Measurements from ENCODE around the gene ACSL5. TPM values are rescaled to one million over a fixed set of nuclear protein-coding genes. Genes with fewer than 3 reads are reported as not detected.
A peak's percentile ranks its signal among the peaks of the same experiment; 100 is the strongest.

The ACSL5 gene, protein sequence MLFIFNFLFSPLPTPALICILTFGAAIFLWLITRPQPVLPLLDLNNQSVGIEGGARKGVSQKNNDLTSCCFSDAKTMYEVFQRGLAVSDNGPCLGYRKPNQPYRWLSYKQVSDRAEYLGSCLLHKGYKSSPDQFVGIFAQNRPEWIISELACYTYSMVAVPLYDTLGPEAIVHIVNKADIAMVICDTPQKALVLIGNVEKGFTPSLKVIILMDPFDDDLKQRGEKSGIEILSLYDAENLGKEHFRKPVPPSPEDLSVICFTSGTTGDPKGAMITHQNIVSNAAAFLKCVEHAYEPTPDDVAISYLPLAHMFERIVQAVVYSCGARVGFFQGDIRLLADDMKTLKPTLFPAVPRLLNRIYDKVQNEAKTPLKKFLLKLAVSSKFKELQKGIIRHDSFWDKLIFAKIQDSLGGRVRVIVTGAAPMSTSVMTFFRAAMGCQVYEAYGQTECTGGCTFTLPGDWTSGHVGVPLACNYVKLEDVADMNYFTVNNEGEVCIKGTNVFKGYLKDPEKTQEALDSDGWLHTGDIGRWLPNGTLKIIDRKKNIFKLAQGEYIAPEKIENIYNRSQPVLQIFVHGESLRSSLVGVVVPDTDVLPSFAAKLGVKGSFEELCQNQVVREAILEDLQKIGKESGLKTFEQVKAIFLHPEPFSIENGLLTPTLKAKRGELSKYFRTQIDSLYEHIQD
- polyA plus RNA-seq, result 1 to 10 TPM; 3.6 to 5.6 TPM

DNA sequence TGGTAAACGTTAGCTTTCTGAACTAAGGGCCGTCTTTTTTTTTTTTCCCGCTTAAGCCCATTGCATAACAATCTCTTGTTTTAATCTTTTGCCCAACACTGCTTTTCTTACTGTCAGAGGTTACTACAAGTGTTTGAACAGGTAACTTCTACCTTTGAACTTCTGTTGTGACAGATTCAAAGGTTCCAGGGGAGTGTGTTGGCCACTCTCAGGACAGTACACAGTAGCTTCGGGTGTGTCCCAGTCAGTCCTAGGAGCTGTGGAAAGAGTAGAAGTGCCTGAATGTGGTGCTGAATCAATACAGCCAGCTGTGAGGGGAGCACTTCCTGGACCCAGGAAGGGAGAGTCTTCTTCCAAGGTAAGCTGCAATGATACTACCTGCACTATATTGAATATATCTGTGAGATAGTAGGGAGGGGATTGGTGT is at the start of gene ACSL5:
Gene ACSL5 (plus strand): TSS at position 205 of the 427 bp plus-strand sequence. CDS start 20,831 bp downstream, outside the sequence.
- 64 to 77% methylated on average over 4 of the region's 4 CpGs for WGBS, 2 donors
- Histone ChIP-seq H3K4me1 (ENCODE audit: control insufficient read depth in 2 of 2, insufficient read depth in 2 of 2, low read length in 1 of 2) (peaks cover 3% of the 10 kb centered on the region in 2 donors), H3K36me3 (ENCODE audit: control insufficient read depth in 2 of 2, insufficient read depth in 2 of 2, low read length in 1 of 2) (no peaks in the 10 kb centered on the region), H3K27ac (ENCODE audit: low read depth in 2 of 2, low read length in 1 of 2) (peak within 1 kb of the TSS in 1 of 2 donors; percentile 75), H3K9me3 (ENCODE audit: control insufficient read depth in 2 of 2, insufficient read depth in 1 of 2, low read depth in 1 of 2, low read length in 1 of 2) (no peaks in the 10 kb centered on the region), H3K4me3 (ENCODE audit: low read depth in 1 of 2, low read length in 2 of 2) (no peak within 1 kb of the TSS), H3K27me3 (ENCODE audit: control insufficient read depth in 1 of 2, insufficient read depth in 2 of 2, low read length in 2 of 2) (no peaks in the 10 kb centered on the region)

DNA sequence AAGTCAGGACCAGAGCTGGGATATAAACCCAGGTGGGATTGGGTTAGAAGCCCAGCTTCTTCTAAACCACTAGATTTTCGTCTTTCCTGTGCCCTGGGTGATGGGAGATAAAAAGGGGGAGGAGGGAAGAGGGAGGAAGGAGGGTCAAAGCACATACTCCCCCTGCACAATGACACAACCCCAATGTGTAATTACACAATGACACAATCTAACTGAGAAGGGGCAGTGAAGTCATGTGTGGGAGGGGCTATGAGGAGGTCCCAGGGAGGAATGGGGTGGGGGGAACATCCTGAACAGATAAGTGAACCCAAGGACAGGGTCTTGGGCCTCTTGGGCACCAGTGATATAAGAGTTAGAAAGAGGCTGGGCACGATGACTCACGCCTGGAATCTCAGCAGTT is 46.2 kb upstream of the ACSL5 start:
- H3K36me3 ChIP-seq (ENCODE audit: control insufficient read depth in 2 of 2, insufficient read depth in 2 of 2, low read length in 1 of 2), result no peaks in the 10 kb centered on the region
- no peak overlapping the region for H3K27ac ChIP-seq (ENCODE audit: low read depth in 2 of 2, low read length in 1 of 2)
- H3K27me3 ChIP-seq (ENCODE audit: control insufficient read depth in 1 of 2, insufficient read depth in 2 of 2, low read length in 2 of 2), result no peaks in the 10 kb centered on the region
- no peak overlapping the region for H3K4me3 ChIP-seq (ENCODE audit: low read depth in 1 of 2, low read length in 2 of 2)
- peaks cover 0 to 2% of the 10 kb centered on the region in 2 donors for H3K4me1 ChIP-seq (ENCODE audit: control insufficient read depth in 2 of 2, insufficient read depth in 2 of 2, low read length in 1 of 2)
- 82 to 89% methylated on average over 3 of the region's 3 CpGs for WGBS, 2 donors
- H3K9me3 ChIP-seq (ENCODE audit: control insufficient read depth in 2 of 2, insufficient read depth in 1 of 2, low read depth in 1 of 2, low read length in 1 of 2), result no peaks in the 10 kb centered on the region

DNA sequence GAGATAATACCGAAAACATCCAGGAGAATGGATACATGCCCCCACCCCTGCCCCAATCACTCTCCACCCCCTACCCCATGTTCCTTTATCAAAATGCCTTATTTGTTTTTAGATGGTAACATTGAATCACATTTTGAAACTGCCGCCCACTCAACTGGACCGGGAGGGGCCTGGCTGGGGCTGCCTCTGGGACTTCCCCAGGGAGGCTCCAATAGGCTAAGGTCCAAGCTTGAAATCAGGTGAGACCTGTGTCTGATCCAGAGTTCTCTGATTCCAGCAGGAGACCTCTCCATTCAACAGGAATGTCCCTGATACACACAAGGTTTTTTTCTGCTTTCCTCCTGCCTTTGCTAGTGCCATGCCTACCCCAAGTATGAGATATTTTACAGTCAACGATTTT is 43.8 kb upstream of the ACSL5 start:
- Histone ChIP-seq H3K4me1 (ENCODE audit: control insufficient read depth in 2 of 2, insufficient read depth in 2 of 2, low read length in 1 of 2) (peaks cover 0 to 2% of the 10 kb centered on the region in 2 donors), H3K27ac (ENCODE audit: low read depth in 2 of 2, low read length in 1 of 2) (no peak overlapping the region), H3K36me3 (ENCODE audit: control insufficient read depth in 2 of 2, insufficient read depth in 2 of 2, low read length in 1 of 2) (no peaks in the 10 kb centered on the region), H3K9me3 (ENCODE audit: control insufficient read depth in 2 of 2, insufficient read depth in 1 of 2, low read depth in 1 of 2, low read length in 1 of 2) (no peaks in the 10 kb centered on the region), H3K27me3 (ENCODE audit: control insufficient read depth in 1 of 2, insufficient read depth in 2 of 2, low read length in 2 of 2) (no peaks in the 10 kb centered on the region), H3K4me3 (ENCODE audit: low read depth in 1 of 2, low read length in 2 of 2) (no peak overlapping the region)
- 38 to 50% methylated on average over 4 of the region's 4 CpGs for WGBS, 2 donors

DNA sequence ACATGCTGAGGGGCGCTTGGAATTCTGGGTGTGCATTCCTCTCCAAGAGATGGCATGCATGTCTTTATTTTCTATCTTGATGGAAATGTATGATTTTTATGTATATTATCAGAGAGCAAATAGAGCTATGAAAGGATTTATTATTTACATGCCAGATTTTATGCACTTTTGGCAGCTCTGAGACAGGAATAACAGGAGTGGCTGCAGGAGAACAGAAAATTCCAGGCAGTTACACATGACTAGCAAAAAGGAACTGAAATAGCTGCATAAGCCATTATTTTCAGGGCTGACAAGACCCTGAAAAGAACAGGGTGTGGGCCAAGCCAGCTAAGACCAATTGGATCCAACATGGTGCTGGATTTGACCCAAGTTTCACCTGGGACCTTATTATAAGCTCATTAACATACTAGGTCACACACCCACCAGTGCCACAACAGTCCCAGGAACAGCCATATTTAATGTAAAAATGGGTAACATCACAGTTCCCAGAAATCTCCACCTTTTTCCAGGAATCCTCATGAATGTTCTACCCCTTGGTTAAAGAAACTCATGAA is 43.2 kb upstream of the ACSL5 start:
- WGBS, 2 donors, result 48 to 63% methylated on average over 1 of the region's 1 CpG
- no peaks in the 10 kb centered on the region for H3K9me3 ChIP-seq (ENCODE audit: control insufficient read depth in 2 of 2, insufficient read depth in 1 of 2, low read depth in 1 of 2, low read length in 1 of 2)
- no peak overlapping the region for H3K27ac ChIP-seq (ENCODE audit: low read depth in 2 of 2, low read length in 1 of 2)
- no peaks in the 10 kb centered on the region for H3K36me3 ChIP-seq (ENCODE audit: control insufficient read depth in 2 of 2, insufficient read depth in 2 of 2, low read length in 1 of 2)
- peaks cover 0 to 2% of the 10 kb centered on the region in 2 donors for H3K4me1 ChIP-seq (ENCODE audit: control insufficient read depth in 2 of 2, insufficient read depth in 2 of 2, low read length in 1 of 2)
- H3K27me3 ChIP-seq (ENCODE audit: control insufficient read depth in 1 of 2, insufficient read depth in 2 of 2, low read length in 2 of 2), result no peaks in the 10 kb centered on the region
- no peak overlapping the region for H3K4me3 ChIP-seq (ENCODE audit: low read depth in 1 of 2, low read length in 2 of 2)

DNA sequence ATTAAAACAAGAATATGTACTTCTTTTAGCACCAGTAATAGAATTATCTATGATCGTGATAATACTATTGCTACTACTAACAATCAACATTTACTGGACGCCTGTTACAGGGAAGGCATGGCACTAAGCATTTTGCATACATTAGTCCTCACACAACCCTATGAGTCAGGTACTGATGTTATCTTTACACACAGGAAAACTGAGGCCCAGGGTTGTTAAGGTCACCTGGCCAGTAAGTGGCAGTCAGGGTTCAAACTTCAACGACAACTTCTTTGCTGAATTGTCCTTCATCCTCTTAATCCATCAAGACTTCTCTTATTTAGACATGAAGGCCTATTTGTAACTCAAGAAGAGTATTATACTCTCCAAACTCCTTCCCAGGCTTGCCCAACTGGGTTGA is 41.9 kb upstream of the ACSL5 start:
- Histone ChIP-seq H3K27ac (ENCODE audit: low read depth in 2 of 2, low read length in 1 of 2) (no peak overlapping the region), H3K4me3 (ENCODE audit: low read depth in 1 of 2, low read length in 2 of 2) (no peak overlapping the region), H3K27me3 (ENCODE audit: control insufficient read depth in 1 of 2, insufficient read depth in 2 of 2, low read length in 2 of 2) (no peaks in the 10 kb centered on the region), H3K9me3 (ENCODE audit: control insufficient read depth in 2 of 2, insufficient read depth in 1 of 2, low read depth in 1 of 2, low read length in 1 of 2) (no peaks in the 10 kb centered on the region), H3K36me3 (ENCODE audit: control insufficient read depth in 2 of 2, insufficient read depth in 2 of 2, low read length in 1 of 2) (no peaks in the 10 kb centered on the region), H3K4me1 (ENCODE audit: control insufficient read depth in 2 of 2, insufficient read depth in 2 of 2, low read length in 1 of 2) (peaks cover 0 to 2% of the 10 kb centered on the region in 2 donors)
- WGBS, 2 donors, result 68 to 89% methylated on average over 3 of the region's 3 CpGs

DNA sequence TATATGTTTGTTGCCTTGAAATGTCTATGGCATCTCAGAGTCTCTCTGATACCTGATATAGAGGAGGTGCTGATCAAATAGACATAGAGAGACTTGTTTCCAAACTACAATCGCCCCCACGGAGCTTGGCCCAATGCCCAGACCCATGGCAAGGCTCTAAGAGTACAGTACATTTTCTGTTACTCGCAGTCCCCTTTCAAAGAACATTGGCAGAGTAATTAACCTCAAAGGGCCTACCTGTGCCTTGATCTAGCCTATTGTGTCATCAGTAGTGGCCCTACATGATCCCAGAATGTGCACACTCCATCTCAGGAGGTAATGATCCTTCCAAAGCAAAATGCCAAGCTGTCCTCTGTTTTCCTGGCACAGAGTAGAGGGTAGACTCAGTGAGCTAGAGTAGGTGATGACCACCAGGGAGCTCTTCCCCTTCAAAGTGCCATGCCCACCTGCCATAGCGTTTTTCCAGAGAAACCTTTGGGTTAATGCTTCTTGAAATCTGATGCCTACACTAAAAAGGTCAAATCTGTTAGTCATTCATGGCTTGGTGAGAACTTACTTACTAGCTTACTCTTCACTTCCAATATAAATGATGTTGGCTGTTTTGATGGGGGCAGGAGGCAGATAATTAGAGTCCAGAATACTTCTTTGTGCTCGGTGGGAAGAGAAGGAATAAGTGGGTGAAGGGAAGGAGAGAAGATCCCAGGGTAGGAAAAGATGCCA is 41.2 kb upstream of the ACSL5 start:
- Histone ChIP-seq H3K4me3 (ENCODE audit: low read depth in 1 of 2, low read length in 2 of 2) (no peak overlapping the region), H3K27me3 (ENCODE audit: control insufficient read depth in 1 of 2, insufficient read depth in 2 of 2, low read length in 2 of 2) (no peaks in the 10 kb centered on the region), H3K4me1 (ENCODE audit: control insufficient read depth in 2 of 2, insufficient read depth in 2 of 2, low read length in 1 of 2) (peaks cover 0 to 2% of the 10 kb centered on the region in 2 donors), H3K36me3 (ENCODE audit: control insufficient read depth in 2 of 2, insufficient read depth in 2 of 2, low read length in 1 of 2) (no peaks in the 10 kb centered on the region), H3K27ac (ENCODE audit: low read depth in 2 of 2, low read length in 1 of 2) (no peak overlapping the region), H3K9me3 (ENCODE audit: control insufficient read depth in 2 of 2, insufficient read depth in 1 of 2, low read depth in 1 of 2, low read length in 1 of 2) (no peaks in the 10 kb centered on the region)
- WGBS, 2 donors, result 52 to 56% methylated on average over 5 of the region's 5 CpGs

DNA sequence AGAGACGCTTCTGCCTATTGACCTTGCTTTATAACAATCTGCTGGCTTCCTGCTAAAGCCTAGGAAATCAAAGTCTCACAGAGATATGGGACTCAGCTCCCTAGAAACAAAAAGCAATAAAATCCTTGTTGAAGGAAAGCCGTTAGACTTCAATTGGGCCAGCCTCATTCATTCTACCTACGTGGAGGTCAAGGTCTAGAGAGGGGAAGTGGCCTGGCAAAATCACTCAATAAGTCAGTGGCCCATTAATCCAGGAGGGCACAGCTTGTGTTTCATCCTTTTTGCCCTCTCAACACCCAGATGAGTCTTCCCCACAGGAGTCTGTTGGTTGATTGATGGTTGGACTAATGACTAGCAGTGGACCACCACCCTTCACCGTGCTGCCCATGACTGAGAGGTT is 40.5 kb upstream of the ACSL5 start:
- no peaks in the 10 kb centered on the region for H3K36me3 ChIP-seq (ENCODE audit: control insufficient read depth in 2 of 2, insufficient read depth in 2 of 2, low read length in 1 of 2)
- H3K27me3 ChIP-seq (ENCODE audit: control insufficient read depth in 1 of 2, insufficient read depth in 2 of 2, low read length in 2 of 2), result no peaks in the 10 kb centered on the region
- 61 to 84% methylated on average over 4 of the region's 4 CpGs for WGBS, 2 donors
- no peak overlapping the region for H3K4me3 ChIP-seq (ENCODE audit: low read depth in 1 of 2, low read length in 2 of 2)
- H3K9me3 ChIP-seq (ENCODE audit: control insufficient read depth in 2 of 2, insufficient read depth in 1 of 2, low read depth in 1 of 2, low read length in 1 of 2), result no peaks in the 10 kb centered on the region
- H3K27ac ChIP-seq (ENCODE audit: low read depth in 2 of 2, low read length in 1 of 2), result no peak overlapping the region
- H3K4me1 ChIP-seq (ENCODE audit: control insufficient read depth in 2 of 2, insufficient read depth in 2 of 2, low read length in 1 of 2), result peaks cover 0 to 2% of the 10 kb centered on the region in 2 donors

DNA sequence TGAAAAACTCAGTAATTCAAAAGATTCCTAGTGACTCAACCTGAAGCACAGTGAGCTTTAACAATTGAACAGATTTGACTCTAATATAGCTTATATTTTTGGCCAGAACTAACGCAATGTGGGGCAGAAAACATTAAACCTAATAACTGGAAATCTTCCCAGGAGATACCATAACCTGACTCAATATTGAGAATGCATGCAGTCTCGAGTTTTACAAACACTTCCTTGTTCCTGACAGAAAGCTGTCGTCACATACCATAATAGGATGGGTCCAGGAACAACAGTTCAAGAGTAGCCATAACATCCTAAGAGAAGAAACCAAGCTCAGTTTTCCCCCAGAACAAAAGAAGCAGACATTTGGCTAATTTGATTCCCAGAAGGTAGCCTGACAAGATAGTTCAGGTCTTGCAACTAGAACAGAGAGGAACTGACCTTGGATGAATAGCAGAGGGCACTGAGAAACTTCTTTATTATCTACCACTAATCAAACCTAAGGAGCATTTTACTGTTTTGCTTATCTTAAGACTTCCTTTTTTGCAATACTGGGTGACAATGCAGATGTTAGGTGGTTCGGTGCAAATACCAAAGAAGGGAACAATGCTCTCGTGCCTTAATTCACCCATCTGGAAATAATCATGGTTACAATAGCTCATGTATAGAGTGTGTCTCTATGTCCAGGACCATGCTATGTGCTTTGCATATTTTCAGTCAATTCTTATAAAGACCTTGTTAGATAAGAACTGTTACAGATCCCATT is 38.6 kb upstream of the ACSL5 start:
- H3K4me3 ChIP-seq (ENCODE audit: low read depth in 1 of 2, low read length in 2 of 2), result no peak overlapping the region
- no peaks in the 10 kb centered on the region for H3K9me3 ChIP-seq (ENCODE audit: control insufficient read depth in 2 of 2, insufficient read depth in 1 of 2, low read depth in 1 of 2, low read length in 1 of 2)
- no peaks in the 10 kb centered on the region for H3K36me3 ChIP-seq (ENCODE audit: control insufficient read depth in 2 of 2, insufficient read depth in 2 of 2, low read length in 1 of 2)
- H3K4me1 ChIP-seq (ENCODE audit: control insufficient read depth in 2 of 2, insufficient read depth in 2 of 2, low read length in 1 of 2), result peaks cover 0 to 2% of the 10 kb centered on the region in 2 donors
- no peak overlapping the region for H3K27ac ChIP-seq (ENCODE audit: low read depth in 2 of 2, low read length in 1 of 2)
- WGBS, 2 donors, result 47 to 56% methylated on average over 5 of the region's 5 CpGs
- no peaks in the 10 kb centered on the region for H3K27me3 ChIP-seq (ENCODE audit: control insufficient read depth in 1 of 2, insufficient read depth in 2 of 2, low read length in 2 of 2)

DNA sequence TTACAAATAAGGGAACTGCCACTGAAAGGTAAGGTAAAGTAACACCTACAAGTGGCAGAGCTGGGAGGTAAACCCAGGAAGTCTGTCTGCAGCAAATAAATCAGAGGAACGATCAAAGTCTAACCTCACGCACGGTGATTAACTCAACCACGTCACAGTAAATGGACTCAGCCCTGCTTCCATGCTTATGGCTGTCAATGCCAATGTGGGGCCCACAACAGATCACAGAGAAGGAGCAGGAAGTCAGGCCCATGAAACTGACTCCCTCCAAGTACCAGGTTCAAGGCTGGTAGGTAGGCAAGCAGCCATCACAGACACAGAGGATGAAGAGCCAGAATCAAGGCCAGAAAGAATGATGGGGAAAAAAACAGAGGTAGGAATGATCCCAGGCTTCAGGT is 38.0 kb upstream of the ACSL5 start:
- no peaks in the 10 kb centered on the region for H3K27me3 ChIP-seq (ENCODE audit: control insufficient read depth in 1 of 2, insufficient read depth in 2 of 2, low read length in 2 of 2)
- no peak overlapping the region for H3K4me3 ChIP-seq (ENCODE audit: low read depth in 1 of 2, low read length in 2 of 2)
- 63 to 80% methylated on average over 4 of the region's 4 CpGs for WGBS, 2 donors
- H3K4me1 ChIP-seq (ENCODE audit: control insufficient read depth in 2 of 2, insufficient read depth in 2 of 2, low read length in 1 of 2), result no peaks in the 10 kb centered on the region
- H3K36me3 ChIP-seq (ENCODE audit: control insufficient read depth in 2 of 2, insufficient read depth in 2 of 2, low read length in 1 of 2), result no peaks in the 10 kb centered on the region
- no peaks in the 10 kb centered on the region for H3K9me3 ChIP-seq (ENCODE audit: control insufficient read depth in 2 of 2, insufficient read depth in 1 of 2, low read depth in 1 of 2, low read length in 1 of 2)
- H3K27ac ChIP-seq (ENCODE audit: low read depth in 2 of 2, low read length in 1 of 2), result no peak overlapping the region

Data from esophagus (tissue), 2 donors.